ENCODE measurements around the gene CAMTA1. TPM values are rescaled to one million over a fixed set of nuclear protein-coding genes. Genes with fewer than 3 reads are reported as not detected.

The CAMTA1 gene
- total and polyA plus RNA-seq, 2 experiments from 2014 or later = 89.0 to 145 TPM

DNA sequence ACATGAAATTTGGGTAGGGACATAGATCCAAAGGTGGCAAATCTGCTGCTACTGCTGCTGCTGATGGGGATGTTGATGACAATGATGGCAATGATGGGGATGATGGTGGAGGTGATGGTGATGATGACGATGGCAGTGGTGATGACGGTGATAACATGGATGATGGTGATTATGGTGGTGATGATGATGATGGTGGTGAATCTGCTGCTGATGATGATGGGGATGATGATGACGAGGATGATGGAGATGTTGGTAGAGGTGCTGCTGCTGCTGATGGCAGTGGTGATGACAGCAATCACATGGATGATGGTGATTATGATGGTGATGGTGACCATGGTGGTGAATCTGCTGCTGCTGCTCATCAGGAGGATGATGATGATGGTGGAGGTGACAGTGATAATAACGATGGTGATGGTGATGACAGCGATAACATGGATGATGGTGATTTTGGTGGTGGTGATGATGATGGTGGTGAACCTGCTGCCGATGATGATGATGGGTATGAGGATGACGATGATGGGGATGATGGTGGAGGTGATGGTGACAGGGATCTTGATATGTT is 644.9 kb downstream of the CAMTA1 start:
- H3K4me2 ChIP-seq = no peak overlapping the region
- no peaks in the 10 kb centered on the region for H3K36me3 ChIP-seq (replicated peaks; ENCODE audit: insufficient read depth, low read depth)
- no peak overlapping the region for H3K27ac ChIP-seq
- no peaks in the 10 kb centered on the region for H3K79me2 ChIP-seq
- WGBS (ENCODE audit: low lambda C conversion rate, missing lambda C conversion rate) = 97% methylated on average over 6 of the region's 7 CpGs
- no peak for DNase-seq (ENCODE audit: low spot score)
- H4K20me1 ChIP-seq (ENCODE audit: insufficient read depth, poor library complexity, severe bottlenecking) = no peaks in the 10 kb centered on the region
- no peaks in the 10 kb centered on the region for H3K27me3 ChIP-seq
- H3K4me3 ChIP-seq = no peak overlapping the region
- H3K9me2 ChIP-seq (replicated peaks; ENCODE audit: insufficient read depth) = no peaks in the 10 kb centered on the region
- no peaks in the 10 kb centered on the region for H3K4me1 ChIP-seq (ENCODE audit: insufficient read depth)
- no peaks in the 10 kb centered on the region for H3K9me3 ChIP-seq (ENCODE audit: low read depth)
- TF ChIP-seq EZH2phosphoT487 (IDR thresholded peaks at IDR 0.05; ENCODE audit: low read depth, severe bottlenecking, unreplicated experiment) (no peak), EZH2 (IDR thresholded peaks at IDR 0.05; ENCODE audit: borderline replicate concordance) (no peak)
- TF ChIP-seq, protein P1, sequence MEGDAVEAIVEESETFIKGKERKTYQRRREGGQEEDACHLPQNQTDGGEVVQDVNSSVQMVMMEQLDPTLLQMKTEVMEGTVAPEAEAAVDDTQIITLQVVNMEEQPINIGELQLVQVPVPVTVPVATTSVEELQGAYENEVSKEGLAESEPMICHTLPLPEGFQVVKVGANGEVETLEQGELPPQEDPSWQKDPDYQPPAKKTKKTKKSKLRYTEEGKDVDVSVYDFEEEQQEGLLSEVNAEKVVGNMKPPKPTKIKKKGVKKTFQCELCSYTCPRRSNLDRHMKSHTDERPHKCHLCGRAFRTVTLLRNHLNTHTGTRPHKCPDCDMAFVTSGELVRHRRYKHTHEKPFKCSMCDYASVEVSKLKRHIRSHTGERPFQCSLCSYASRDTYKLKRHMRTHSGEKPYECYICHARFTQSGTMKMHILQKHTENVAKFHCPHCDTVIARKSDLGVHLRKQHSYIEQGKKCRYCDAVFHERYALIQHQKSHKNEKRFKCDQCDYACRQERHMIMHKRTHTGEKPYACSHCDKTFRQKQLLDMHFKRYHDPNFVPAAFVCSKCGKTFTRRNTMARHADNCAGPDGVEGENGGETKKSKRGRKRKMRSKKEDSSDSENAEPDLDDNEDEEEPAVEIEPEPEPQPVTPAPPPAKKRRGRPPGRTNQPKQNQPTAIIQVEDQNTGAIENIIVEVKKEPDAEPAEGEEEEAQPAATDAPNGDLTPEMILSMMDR (IDR thresholded peaks at IDR 0.05; ENCODE audit: poor library complexity) = no peak
- no peak overlapping the region for H2AFZ ChIP-seq

DNA sequence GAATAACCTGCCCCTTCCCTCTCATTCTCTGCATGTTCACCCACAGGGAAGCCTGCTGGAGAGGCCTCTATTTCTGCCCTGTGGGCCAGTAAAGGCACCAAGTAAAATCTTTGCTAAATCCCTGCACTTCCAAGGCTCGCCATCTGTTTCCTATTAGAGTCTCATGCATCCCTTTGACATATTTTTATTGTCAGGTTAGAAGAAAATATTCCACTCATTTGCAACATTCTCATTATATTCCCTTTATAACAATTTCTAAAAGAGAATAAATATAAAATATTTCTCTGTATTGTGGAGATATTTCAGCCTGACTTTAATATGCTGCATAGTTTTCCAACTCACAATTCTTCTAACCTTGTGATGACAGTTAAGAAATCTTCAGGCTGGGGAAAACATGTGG is 645.4 kb downstream of the CAMTA1 start:
- Histone ChIP-seq H4K20me1 (ENCODE audit: insufficient read depth, poor library complexity, severe bottlenecking) (no peaks in the 10 kb centered on the region), H2AFZ (no peak overlapping the region), H3K27ac (no peak overlapping the region), H3K27me3 (no peaks in the 10 kb centered on the region), H3K4me1 (ENCODE audit: insufficient read depth) (no peaks in the 10 kb centered on the region), H3K4me2 (no peak overlapping the region), H3K9me3 (ENCODE audit: low read depth) (no peaks in the 10 kb centered on the region), H3K9me2 (replicated peaks; ENCODE audit: insufficient read depth) (no peaks in the 10 kb centered on the region), H3K79me2 (no peaks in the 10 kb centered on the region), H3K36me3 (replicated peaks; ENCODE audit: insufficient read depth, low read depth) (no peaks in the 10 kb centered on the region), H3K4me3 (no peak overlapping the region)
- WGBS (ENCODE audit: low lambda C conversion rate, missing lambda C conversion rate) = 71% methylated on average over 1 of the region's 1 CpG
- TF ChIP-seq, protein P1 (IDR thresholded peaks at IDR 0.05; ENCODE audit: poor library complexity) = no peak
- TF ChIP-seq EZH2 (IDR thresholded peaks at IDR 0.05; ENCODE audit: borderline replicate concordance) (no peak), EZH2phosphoT487 (IDR thresholded peaks at IDR 0.05; ENCODE audit: low read depth, severe bottlenecking, unreplicated experiment) (no peak)
- DNase-seq (ENCODE audit: low spot score) = no peak

DNA sequence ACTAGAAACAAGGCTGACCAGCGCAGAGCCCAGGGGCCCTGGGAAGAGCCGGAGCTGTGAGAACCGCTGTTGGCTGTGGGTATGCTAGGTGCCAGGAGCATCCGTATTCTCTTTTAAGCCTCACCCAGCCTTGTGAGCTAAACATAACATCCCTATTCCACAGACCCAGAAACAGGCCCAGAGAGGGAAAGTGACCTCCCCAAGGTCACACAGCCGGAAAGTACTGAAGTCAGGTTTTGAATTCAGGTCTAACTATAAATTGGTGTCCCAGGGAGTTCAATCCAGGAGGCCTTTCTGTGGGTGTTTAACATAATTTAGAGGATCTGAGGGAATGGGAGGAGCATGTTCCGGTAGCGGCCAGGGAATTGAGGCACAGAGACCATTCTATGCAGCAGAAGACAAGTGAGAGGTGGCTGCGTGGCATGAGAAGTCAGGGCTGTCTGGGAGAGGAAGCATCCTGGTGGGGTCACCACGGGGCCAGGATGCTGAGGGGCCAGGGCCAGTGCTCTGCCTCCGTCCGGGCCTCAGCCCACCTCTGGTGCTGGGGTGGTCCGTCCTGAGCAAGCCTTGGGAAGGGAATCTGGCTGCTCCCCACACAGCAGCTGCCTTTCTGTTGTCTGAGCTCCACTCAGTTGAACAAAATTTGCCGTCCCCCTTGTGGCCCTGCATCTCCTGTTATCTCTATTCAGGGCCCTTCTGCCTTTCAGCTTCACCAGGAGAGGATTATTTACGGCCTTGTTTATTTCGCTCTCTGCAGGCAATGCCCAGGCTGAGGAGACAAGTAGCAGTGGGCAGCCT is 647.0 kb downstream of the CAMTA1 start:
- no peak overlapping the region for H2AFZ ChIP-seq
- 86% methylated on average over 15 of the region's 15 CpGs for WGBS (ENCODE audit: low lambda C conversion rate, missing lambda C conversion rate)
- no peak for TF ChIP-seq EZH2 (IDR thresholded peaks at IDR 0.05; ENCODE audit: borderline replicate concordance)
- no peak for TF ChIP-seq EZH2phosphoT487 (IDR thresholded peaks at IDR 0.05; ENCODE audit: low read depth, severe bottlenecking, unreplicated experiment)
- TF ChIP-seq, protein P1 (IDR thresholded peaks at IDR 0.05; ENCODE audit: poor library complexity) = no peak

More for the DNA sequence above, 647.0 kb downstream of the CAMTA1 start:
- Histone ChIP-seq H3K27me3 (no peaks in the 10 kb centered on the region), H3K4me1 (ENCODE audit: insufficient read depth) (no peaks in the 10 kb centered on the region), H3K4me3 (no peak overlapping the region), H3K9me2 (replicated peaks; ENCODE audit: insufficient read depth) (no peaks in the 10 kb centered on the region), H3K79me2 (no peaks in the 10 kb centered on the region), H3K9me3 (ENCODE audit: low read depth) (no peaks in the 10 kb centered on the region), H3K36me3 (replicated peaks; ENCODE audit: insufficient read depth, low read depth) (no peaks in the 10 kb centered on the region), H4K20me1 (ENCODE audit: insufficient read depth, poor library complexity, severe bottlenecking) (no peaks in the 10 kb centered on the region), H3K27ac (no peak overlapping the region), H3K4me2 (no peak overlapping the region)
- DNase-seq (ENCODE audit: low spot score) = no peak

Measured in hepatocyte (in vitro differentiated cells).